Renal cortical epithelial cell (primary cell): ENCODE measurements around the gene KLKB1. TPM values are rescaled to one million over a fixed set of nuclear protein-coding genes. Genes with fewer than 3 reads are reported as not detected.
"Not testable (repeated sequence)": the region's sequence is repeated elsewhere in the genome, so short reads cannot be mapped to it uniquely, and the experiment has no call there.

Source experiments
- DNase-seq: peaks from one replicate; pipeline ENCODE4 v3.0.0-alpha.2; 2011; ENCODE audit warnings: low read depth
- total RNA-seq: library from RNA; depleted of rRNA; stranded (reverse); fragments of >200 nt; gene quantifications from 2 replicates; pipeline ENCODE4 v1.2.3, GENCODE V29; 2014

Gene KLKB1
- total RNA-seq, 1 donor from 2014 or later, result 0.65 TPM

- DNase-seq, result peak; percentile 46
Measured at GRCh38 chr4:186227744-186228513, 622 bp downstream of the KLKB1 start.

DNA sequence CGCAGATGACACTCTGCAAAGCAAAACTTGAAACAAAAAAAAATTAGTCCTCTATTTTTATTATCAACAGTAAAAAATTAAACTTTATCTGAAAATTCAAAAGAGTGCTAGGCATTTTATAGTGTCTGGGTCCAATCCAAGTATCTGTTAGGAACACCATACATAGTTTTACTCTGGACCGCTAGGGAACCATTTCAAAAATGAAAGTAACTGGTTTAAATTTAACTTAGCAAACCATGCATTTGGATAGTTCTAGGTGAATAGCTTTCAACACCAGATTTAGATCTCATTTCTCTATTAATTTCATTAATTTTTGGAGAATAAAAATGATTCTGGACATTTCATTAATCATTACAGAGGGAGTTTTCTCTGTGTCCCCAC lies 1.2 kb downstream of the KLKB1 start:
- peak; percentile 31 for DNase-seq

- no peak for DNase-seq
Measured at GRCh38 chr4:186234367-186234766, 7.1 kb downstream of the KLKB1 start.

DNA sequence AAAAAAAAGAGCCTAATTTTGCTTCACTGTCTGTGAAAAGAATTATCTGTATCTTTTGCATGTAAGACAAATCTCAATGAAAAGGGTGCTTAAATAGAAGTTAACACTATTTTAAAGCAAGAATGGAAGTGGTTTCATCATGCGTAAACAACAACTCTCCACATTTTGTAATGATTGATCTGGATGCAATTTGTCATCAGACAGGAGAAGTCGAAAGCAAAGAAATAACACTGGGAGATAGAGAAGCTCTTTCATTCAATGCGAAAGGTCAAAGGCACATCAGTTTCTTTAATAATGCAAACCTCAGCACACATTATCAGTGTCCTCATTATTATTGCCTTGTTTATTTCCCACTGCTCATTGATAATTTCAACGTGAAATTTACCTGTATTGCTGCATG lies 8.8 kb downstream of the KLKB1 start:
- no peak for DNase-seq

DNA sequence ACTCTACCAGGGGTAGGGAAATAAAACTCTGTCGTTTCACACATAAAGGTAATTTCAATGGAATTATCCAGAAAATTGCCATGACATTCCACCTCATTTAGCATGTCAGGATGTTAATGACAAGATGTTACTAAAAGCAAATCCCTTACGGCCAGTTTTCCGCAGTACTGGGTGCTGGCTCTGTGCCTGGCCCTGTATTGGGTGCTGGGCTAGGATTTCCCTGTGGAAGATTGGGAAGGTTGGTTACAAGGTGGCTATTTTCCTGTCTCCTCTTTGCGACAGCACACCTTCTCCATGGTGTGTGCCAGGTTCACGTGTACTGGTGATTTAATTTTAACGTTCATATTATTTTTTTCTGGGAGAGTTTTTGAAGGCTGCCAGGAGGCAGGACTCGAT lies 13.1 kb downstream of the KLKB1 start:
- DNase-seq, result no peak

DNA sequence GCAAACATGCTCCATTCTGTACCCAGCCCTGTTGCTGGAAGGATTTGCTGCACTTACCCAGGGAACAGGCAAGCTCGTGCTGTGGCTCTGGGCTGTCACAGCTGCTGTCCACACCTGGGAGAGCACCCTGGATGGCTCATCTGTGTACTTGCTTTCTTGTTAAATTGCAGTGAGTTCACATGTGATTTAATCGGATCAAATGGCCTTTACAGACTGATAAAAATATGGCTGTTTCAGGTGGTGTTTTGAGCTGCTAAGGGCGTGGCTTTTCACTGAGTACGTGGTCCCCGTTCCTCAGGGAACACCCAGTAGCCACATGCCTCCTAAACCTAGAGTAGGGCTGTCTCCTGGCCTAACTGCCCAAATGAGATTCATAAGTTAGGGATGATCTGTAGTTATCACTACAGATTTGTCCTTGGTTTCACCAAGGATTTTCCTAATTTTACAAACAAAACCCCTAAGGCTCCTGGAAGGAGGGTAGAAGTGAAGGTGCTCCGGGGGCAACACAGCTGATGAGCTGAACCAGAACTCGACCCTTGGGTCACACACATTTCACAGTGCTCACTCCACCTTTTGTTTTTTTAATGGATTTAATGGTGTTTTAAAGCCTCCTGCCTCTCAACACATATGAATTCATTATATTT lies 13.7 kb downstream of the KLKB1 start:
- no peak for DNase-seq

DNA sequence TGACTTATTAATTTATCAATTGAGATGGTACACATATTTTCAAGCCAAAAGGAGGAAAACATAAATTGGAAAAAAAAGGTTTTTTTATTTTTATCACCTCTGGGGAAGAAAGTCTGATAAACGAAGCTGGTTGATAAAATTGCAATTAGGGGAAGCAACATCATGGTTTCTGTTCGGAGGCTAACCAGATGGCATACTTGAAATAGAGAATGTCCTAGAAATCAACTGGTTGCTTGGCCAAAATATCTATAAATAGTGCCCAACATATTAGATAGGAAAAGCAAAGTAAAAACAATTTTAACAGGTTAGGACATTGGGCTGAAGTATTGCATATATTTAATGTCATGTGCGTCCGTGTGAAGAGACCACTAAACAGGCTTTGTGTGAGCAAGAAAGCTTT lies 14.3 kb downstream of the KLKB1 start:
- no peak for DNase-seq

DNA sequence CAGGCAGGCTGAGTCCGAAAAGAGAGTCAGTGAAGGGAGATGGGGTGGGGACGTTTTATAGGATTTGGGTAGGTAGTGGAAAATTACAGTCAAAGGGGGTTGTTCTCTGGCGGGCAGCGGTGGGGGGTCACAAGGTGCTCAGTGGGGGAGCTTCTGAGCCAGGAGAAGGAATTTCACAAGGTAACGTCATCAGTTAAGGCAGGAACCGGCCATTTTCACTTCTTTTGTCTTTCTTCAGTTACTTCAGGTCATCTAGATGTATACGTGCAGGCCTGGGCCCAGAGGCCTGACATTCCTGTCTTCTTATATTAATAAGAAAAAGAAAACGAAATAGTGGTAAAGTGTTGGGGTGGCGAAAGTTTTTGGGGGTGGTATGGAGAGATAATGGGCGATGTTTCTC lies 14.7 kb downstream of the KLKB1 start:
- not testable (repeated sequence) for DNase-seq

DNA sequence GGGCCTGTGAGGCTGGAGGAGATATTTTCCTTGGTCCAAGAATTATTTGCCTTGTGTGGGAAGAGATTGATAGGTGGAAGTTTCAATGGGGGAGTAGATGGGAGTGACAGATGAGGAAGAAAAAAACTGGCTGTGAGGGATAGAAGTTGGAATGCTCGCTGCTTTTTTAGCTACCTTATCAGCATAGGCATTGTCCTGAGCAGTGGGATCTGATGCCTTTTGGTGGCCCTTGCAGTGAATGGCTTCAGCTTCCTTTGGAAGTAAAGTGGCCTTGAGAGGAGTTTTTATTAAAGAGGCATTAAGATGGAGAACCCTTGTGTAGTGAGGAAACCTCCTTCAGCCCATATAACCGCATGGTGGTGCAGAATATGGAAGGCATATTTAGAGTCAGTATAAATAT lies 16.0 kb downstream of the KLKB1 start:
- DNase-seq, result no peak

GRCh38 chr4:186244835-186245234 lies 17.5 kb downstream of the KLKB1 start:
- DNase-seq, result no peak

- not testable (repeated sequence) for DNase-seq
Measured at GRCh38 chr4:186247062-186247752, 19.9 kb downstream of the KLKB1 start.

DNA sequence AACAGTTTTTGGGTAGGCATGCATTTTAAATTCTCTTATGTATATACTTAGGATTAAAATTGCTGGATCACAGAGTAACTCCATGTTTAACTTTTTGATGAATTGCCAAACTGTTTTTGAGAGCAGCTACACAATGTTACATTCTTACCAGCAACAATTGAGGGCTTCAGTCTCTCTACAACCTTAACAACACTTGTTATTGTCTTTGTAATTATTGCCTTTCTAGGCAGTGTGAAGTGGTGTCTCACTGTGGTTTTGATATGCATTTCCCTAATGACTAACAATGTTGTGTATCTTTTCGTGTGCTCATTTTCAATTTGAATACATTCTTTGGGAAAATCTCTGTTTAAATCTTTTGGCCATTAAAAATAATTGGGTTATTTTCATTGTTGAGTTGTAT lies 21.3 kb downstream of the KLKB1 start:
- no peak for DNase-seq

DNA sequence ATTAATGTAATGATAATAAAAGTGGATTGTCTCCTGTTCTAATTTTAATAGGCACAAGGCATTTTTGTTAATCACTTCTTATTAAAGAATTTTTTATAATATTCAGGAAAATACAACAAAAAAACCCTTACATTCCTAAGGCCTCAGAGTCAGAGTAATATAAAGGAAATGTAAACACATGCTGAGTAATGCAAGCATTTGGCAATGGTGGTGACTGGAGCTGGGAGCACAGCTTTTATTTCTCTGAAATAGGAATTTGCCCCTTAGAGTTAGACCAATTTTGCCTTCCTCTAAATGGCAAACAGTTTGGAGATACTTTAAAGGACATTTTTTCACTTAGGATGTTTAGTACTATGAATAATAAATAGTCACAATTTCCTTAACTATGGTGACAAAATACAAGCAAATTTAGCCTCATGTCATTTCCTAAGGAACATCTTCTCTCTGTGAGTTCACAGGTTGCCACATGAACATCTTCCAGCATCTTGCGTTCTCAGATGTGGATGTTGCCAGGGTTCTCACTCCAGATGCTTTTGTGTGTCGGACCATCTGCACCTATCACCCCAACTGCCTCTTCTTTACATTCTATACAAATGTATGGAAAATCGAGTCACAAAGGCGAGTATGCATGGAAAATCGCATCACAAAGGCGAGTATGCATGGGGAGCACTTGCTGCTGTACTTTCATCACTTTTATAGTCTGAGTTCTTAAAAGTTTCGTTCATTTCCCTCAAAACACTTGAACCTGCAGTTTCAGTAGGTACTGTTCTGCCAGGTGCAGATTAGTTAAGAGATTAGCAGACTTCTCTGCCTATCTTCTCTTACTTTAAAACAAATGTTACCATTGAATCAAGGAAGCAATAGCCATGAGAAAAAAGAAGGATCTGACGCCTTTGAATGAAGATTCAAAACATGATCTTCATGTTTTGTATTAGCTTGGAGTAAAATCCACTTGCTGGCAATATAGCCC lies 22.8 kb downstream of the KLKB1 start:
- no peak for DNase-seq

GRCh38 chr4:186250760-186251159 lies 23.5 kb downstream of the KLKB1 start:
- DNase-seq, result no peak

DNA sequence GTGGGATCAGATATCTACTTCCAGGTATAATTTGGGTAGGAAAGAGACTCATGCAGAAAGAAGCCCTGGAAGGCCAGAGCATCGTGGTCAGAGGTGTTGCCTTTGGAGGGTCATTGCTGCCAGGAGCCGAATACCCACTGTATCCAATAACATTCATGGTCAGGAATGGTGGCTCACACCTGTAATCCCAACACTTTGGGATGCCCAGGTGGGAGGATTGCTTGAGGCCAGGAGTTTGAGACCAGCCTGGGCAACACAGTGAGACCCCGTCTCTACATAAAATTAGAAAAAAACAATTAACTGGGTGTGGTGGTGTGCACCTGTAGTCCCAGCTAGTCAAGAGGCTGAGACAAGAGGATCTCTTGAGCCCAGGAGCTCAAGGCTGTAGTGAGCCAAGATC lies 27.8 kb downstream of the KLKB1 start:
- DNase-seq, result no peak

DNA sequence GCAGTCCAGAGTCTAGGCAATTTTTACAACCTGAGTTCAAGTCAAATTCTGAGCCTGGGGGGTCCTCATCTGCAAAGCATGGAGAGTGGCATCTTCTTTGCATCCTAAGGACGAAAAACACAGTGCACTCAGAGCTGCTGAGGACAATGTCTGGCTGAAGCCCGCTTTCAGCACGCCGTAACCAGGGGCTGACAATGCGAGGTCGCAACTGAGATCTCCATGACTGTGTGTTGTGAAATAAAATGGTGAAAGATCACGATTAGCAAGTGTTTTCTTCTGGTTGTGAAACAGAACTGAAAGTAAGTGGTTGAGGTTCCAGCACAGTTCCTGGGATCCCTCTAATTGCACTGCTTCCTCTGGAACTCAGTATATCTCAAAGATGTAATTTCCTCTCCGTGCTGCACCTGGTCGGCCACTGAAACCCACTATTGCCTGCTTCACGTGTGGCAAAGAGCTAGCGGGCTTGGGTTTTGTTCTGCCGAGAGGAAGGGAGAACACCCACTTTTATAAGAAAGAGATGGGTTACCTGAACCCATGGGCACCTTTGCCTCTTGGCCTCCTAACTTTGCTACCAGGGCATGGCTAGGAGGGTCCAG lies 31.0 kb downstream of the KLKB1 start:
- no peak for DNase-seq

- no peak for DNase-seq
Measured at GRCh38 chr4:186260117-186260503, 32.8 kb downstream of the KLKB1 start.

DNA sequence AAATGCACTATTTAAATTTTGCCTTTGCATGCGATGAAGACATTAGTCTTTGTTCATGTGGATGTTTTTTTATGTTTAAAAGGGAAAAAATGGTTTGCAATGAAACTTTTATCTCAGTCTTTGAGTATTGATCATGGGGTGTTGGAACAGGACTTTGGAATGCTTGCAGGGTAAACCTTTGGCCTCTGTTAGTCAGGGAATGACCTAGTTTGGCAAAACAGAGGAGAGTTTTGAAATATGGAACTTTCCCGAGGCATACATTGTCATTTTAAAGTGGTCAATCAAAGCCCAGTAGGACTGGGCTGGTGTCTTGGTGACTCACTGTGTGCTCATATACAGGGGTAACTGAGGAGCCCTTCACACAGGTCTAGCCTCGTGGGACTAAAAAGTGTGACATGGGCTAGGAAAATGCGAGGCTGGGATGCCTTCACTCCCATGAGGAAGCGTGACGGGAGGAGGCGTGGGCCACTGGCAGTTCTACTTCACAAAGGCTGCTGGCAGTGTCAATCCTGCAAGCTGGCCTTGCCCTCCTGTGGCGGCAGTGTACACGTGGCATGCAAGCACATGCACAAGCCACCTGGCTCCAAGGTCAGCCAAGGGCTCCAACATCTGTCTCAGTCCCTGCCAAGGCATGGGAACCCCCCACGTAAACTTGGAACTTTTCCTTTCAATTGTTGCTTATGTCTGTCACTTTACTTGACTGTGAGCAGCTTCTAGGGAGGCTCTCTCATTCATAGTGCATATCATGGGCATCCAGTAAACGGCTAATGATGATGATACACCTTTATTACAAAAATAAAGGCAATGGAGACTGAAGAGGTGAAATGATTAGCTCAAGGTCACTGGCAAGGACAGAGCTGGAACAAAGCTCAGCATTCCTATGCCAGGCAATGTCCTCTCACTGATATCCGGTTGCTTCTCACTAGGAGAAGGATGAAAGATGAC lies 33.5 kb downstream of the KLKB1 start:
- peak; percentile 83 for DNase-seq

DNA sequence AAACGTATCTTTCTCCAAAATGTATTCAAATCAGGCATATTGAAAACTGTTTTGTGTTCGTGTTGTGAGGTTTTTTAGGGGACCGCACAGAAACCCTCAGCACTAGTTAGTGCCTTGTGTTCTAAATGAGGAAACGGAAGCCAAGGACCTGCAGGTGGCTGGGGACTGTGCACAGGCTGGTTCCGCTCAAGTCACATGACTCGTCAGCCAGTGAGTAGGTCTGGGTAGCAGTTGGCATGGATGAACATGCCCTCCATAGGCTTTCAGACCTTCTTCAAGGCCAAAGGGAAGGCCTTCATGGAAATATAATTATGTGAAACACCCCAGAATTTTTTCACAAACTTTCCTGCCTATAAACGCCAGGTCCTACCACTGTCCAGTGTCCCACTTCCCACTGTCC lies 37.4 kb downstream of the KLKB1 start:
- DNase-seq, result no peak

DNA sequence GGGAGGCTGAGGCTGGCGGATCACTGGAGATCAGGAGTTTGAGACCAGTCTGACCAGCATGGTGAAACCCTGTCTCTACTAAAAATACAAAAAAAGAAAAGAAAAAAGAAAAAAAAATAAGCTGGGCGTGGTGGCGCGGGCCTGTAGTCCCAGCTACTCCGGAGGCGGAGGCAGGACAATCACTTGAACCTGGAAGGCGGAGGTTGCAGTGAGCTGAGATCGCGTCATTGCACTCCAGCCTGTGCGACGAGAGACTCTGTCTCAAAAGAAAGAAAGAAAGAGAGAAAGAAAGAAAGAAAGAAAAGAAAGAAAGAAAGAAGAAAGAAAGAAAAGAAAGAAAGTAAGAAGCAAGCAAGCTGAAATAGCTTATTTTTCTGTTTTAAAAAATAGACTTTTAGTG lies 37.9 kb downstream of the KLKB1 start:
- not testable (repeated sequence) for DNase-seq
